NCI-H446 (cell line): ENCODE data around the gene TRAF5.
"Not testable (repeated sequence)": the region's sequence is repeated elsewhere in the genome, so short reads cannot be mapped to it uniquely, and the experiment has no call there.

Experiments
- DNase-seq, 2 experiments: peaks; one replicate each; lab custom pipeline; 2025; lab: John Stamatoyannopoulos, UW

Gene TRAF5

GRCh38 chr1:211326528-211327345, at the start of gene TRAF5:
TSS of gene TRAF5 (plus strand) at chr1:211326833. CDS start at chr1:211353240, 26,407 bp downstream.
- no peak for DNase-seq

GRCh38 chr1:211279340-211279739, 47.3 kb upstream of the TRAF5 start:
- no peak for DNase-seq

- DNase-seq, result no peak
Observed at GRCh38 chr1:211280910-211281309, 45.7 kb upstream of the TRAF5 start.

- DNase-seq, result no peak
Observed at GRCh38 chr1:211281320-211282022, 45.2 kb upstream of the TRAF5 start.

GRCh38 chr1:211282023-211282373, 44.6 kb upstream of the TRAF5 start:
- no peak for DNase-seq

GRCh38 chr1:211285196-211285595, 41.4 kb upstream of the TRAF5 start:
- no peak for DNase-seq

GRCh38 chr1:211287218-211287617, 39.4 kb upstream of the TRAF5 start:
- DNase-seq, result no peak

- DNase-seq, result no peak
Observed at GRCh38 chr1:211292411-211292810, 34.2 kb upstream of the TRAF5 start.

GRCh38 chr1:211296396-211296795, 30.2 kb upstream of the TRAF5 start:
- no peak for DNase-seq

GRCh38 chr1:211305044-211305443, 21.6 kb upstream of the TRAF5 start:
- peak in 1 of 2 experiments; percentile 16 for DNase-seq

GRCh38 chr1:211309617-211310016, 17.0 kb upstream of the TRAF5 start:
- no peak for DNase-seq

- no peak for DNase-seq
Observed at GRCh38 chr1:211313392-211313791, 13.2 kb upstream of the TRAF5 start.

GRCh38 chr1:211318576-211319280, 7.9 kb upstream of the TRAF5 start:
- DNase-seq, result no peak

- DNase-seq, result no peak
Observed at GRCh38 chr1:211319892-211320291, 6.7 kb upstream of the TRAF5 start.

GRCh38 chr1:211320980-211321379, 5.7 kb upstream of the TRAF5 start:
- DNase-seq, result no peak

- DNase-seq, result not testable (repeated sequence)
Observed at GRCh38 chr1:211321646-211322045, 5.0 kb upstream of the TRAF5 start.

GRCh38 chr1:211323156-211324063, 3.2 kb upstream of the TRAF5 start:
- peak; percentile 68 to 76 for DNase-seq

- no peak for DNase-seq
Observed at GRCh38 chr1:211324992-211325775, 1.4 kb upstream of the TRAF5 start.

GRCh38 chr1:211326140-211326527, 499 bp upstream of the TRAF5 start:
- DNase-seq, result no peak

- DNase-seq, result no peak
Observed at GRCh38 chr1:211327346-211327921, 801 bp downstream of the TRAF5 start.
